ENCODE measurements around the gene UGT1A5. TPM values are rescaled to one million over a fixed set of nuclear protein-coding genes. Genes with fewer than 3 reads are reported as not detected.

Gene UGT1A5
- total RNA-seq (2022) (7.1 and 7.3 TPM in 2 replicates), Bru-seq, nascent RNA (percentile 96 among the genes with signal in this experiment), BruChase-seq, experiment 1, labeled RNA remaining after a 6-hour chase (percentile 87 among the genes with signal in this experiment), BruChase-seq, experiment 2, labeled RNA remaining after a 2-hour chase (percentile 81 among the genes with signal in this experiment)
- long read RNA-seq, result 0 reads

- BruUV-seq (replicated peaks), result no TSS peak
- Mint-ChIP-seq H3K36me3 (ENCODE audit: insufficient read depth, unreplicated experiment) (peaks cover 49% of the 10 kb centered on the region), H3K27ac (ENCODE audit: unreplicated experiment) (peak within 1 kb of the TSS; percentile 34), H3K9me3 (ENCODE audit: low read depth, unreplicated experiment) (no peaks in the 10 kb centered on the region), H3K4me3 (ENCODE audit: low read depth, unreplicated experiment) (no peak within 1 kb of the TSS), H3K27me3 (ENCODE audit: unreplicated experiment) (no peaks in the 10 kb centered on the region), H3K4me1 (ENCODE audit: low read depth, unreplicated experiment) (peaks cover 57% of the 10 kb centered on the region)
- CTCF ChIA-PET, result interaction anchor here (1.7 kb wide), 1 partner anchor 70 kb away, joined by 3 read pairs; no protein-coding TSS in a partner anchor
- intact Hi-C loops (cut with micrococcal nuclease; ENCODE audit: unreplicated experiment), result no loop called here
- no peak for DNase-seq
- TF ChIP-seq CTCF (IDR thresholded peaks at IDR 0.05; ENCODE audit: unreplicated experiment), result no peak
These were observed at the start of gene UGT1A5 for GRCh38 chr2:233712611-233713261. Gene UGT1A5 (plus strand): TSS chr2:233712907. CDS start chr2:233712992, 85 bp downstream.

- CTCF ChIA-PET, result no interaction called here
- H3K36me3 Mint-ChIP-seq (ENCODE audit: insufficient read depth, unreplicated experiment), result no peaks in the 10 kb centered on the region
- no peaks in the 10 kb centered on the region for H3K27me3 Mint-ChIP-seq (ENCODE audit: unreplicated experiment)
- no peak for TF ChIP-seq CTCF (IDR thresholded peaks at IDR 0.05; ENCODE audit: unreplicated experiment)
- H3K4me3 Mint-ChIP-seq (ENCODE audit: low read depth, unreplicated experiment), result no peak overlapping the region
- no TSS peak for BruUV-seq (replicated peaks)
- H3K9me3 Mint-ChIP-seq (ENCODE audit: low read depth, unreplicated experiment), result peaks cover 5% of the 10 kb centered on the region
- intact Hi-C loops (cut with micrococcal nuclease; ENCODE audit: unreplicated experiment), result no loop called here
- no peak for DNase-seq
- no peak overlapping the region for H3K27ac Mint-ChIP-seq (ENCODE audit: unreplicated experiment)
- peaks cover 25% of the 10 kb centered on the region for H3K4me1 Mint-ChIP-seq (ENCODE audit: low read depth, unreplicated experiment)
These were observed 48.8 kb upstream of the UGT1A5 start for GRCh38 chr2:233663911-233664310.

GRCh38 chr2:233668605-233669260, 44.0 kb upstream of the UGT1A5 start:
- H3K9me3 Mint-ChIP-seq (ENCODE audit: low read depth, unreplicated experiment), result no peaks in the 10 kb centered on the region
- no TSS peak for BruUV-seq (replicated peaks)
- no peak for DNase-seq
- no peak for TF ChIP-seq CTCF (IDR thresholded peaks at IDR 0.05; ENCODE audit: unreplicated experiment)
- no peaks in the 10 kb centered on the region for H3K27me3 Mint-ChIP-seq (ENCODE audit: unreplicated experiment)
- H3K36me3 Mint-ChIP-seq (ENCODE audit: insufficient read depth, unreplicated experiment), result no peaks in the 10 kb centered on the region
- CTCF ChIA-PET, result no interaction called here
- no peak overlapping the region for H3K4me3 Mint-ChIP-seq (ENCODE audit: low read depth, unreplicated experiment)
- peaks cover 32% of the 10 kb centered on the region for H3K4me1 Mint-ChIP-seq (ENCODE audit: low read depth, unreplicated experiment)
- H3K27ac Mint-ChIP-seq (ENCODE audit: unreplicated experiment), result no peak overlapping the region
- intact Hi-C loops (cut with micrococcal nuclease; ENCODE audit: unreplicated experiment), result no loop called here

GRCh38 chr2:233671290-233672161, 41.2 kb upstream of the UGT1A5 start, which contains the start of gene UGT1A9:
Gene UGT1A9 (plus strand): TSS chr2:233671898. CDS start chr2:233671935, 37 bp downstream.
- no peaks in the 10 kb centered on the region for H3K36me3 Mint-ChIP-seq (ENCODE audit: insufficient read depth, unreplicated experiment)
- H3K27me3 Mint-ChIP-seq (ENCODE audit: unreplicated experiment), result no peaks in the 10 kb centered on the region
- intact Hi-C loops (cut with micrococcal nuclease; ENCODE audit: unreplicated experiment), result no loop called here
- CTCF ChIA-PET, result no interaction called here
- DNase-seq, result no peak
- H3K4me3 Mint-ChIP-seq (ENCODE audit: low read depth, unreplicated experiment), result no peak within 1 kb of the TSS
- H3K4me1 Mint-ChIP-seq (ENCODE audit: low read depth, unreplicated experiment), result peaks cover 23% of the 10 kb centered on the region
- BruUV-seq (replicated peaks), result no TSS peak
- TF ChIP-seq CTCF (IDR thresholded peaks at IDR 0.05; ENCODE audit: unreplicated experiment), result no peak
- no peak within 1 kb of the TSS for H3K27ac Mint-ChIP-seq (ENCODE audit: unreplicated experiment)
- H3K9me3 Mint-ChIP-seq (ENCODE audit: low read depth, unreplicated experiment), result peaks cover 2% of the 10 kb centered on the region
